GM12878 (cell line): ENCODE measurements around the gene KIF26A.

Experiments
- CREB1 ChIP-seq: IDR thresholded peaks from 2 replicates; pipeline ENCODE4 v1.6.1; 2012; ENCODE audit warnings: low read depth, mild to moderate bottlenecking, inconsistent platforms
- RFX5 ChIP-seq: IDR thresholded peaks from 2 replicates; pipeline ENCODE4 v1.6.1; 2011; ENCODE audit warnings: low read depth, low read length, improper control_type of control experiment
- ZZZ3 ChIP-seq: IDR thresholded peaks from 2 replicates; pipeline ENCODE4 v1.6.1; 2011; ENCODE audit warnings: low read depth; ENCODE audit not compliant: control insufficient read depth, insufficient read length
- TF ChIP-seq, protein P1 (sequence below), 3 experiments: IDR thresholded peaks in 2 of 3; conservative IDR thresholded peaks in 1 of 3; 2 replicates each; pipeline ENCODE4 v1.5.1; 2011; ENCODE audit warnings: low read depth in 3 of 3, low read length in 3 of 3, mild to moderate bottlenecking in 3 of 3, control low read depth in 2 of 3, moderate library complexity in 2 of 3, inconsistent platforms in 1 of 3, mixed read lengths in 1 of 3; ENCODE audit not compliant: control insufficient read depth in 2 of 3, insufficient read depth in 1 of 3; ENCODE audit errors: extremely low read depth in 1 of 3
- TF ChIP-seq, protein P2 (sequence below): fragments of 450-650 bp; IDR thresholded peaks from 2 replicates; pipeline ENCODE4 v1.6.1; 2016; ENCODE audit warnings: mild to moderate bottlenecking

DNA sequence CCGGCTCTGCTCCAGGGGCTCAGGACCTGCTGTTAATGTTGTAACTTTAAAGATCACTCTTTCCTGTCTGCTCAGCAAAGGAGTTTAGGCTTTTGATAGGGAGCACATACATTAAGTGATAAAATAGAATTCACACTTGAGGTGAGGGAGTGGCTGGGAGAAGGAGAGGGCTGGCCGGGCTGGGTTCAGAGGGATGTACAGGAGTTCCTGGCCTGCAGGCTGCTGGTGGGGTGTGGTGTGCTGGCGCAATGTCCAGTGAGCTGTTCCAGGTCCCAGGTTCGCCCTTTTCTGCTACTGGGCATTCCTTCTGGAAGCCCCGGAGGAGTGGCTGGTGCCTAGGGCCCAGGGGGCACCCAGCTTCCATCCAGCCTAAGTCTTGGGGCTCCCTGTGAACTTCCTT lies 17.8 kb downstream of the KIF26A start:
- TF ChIP-seq, protein P1, sequence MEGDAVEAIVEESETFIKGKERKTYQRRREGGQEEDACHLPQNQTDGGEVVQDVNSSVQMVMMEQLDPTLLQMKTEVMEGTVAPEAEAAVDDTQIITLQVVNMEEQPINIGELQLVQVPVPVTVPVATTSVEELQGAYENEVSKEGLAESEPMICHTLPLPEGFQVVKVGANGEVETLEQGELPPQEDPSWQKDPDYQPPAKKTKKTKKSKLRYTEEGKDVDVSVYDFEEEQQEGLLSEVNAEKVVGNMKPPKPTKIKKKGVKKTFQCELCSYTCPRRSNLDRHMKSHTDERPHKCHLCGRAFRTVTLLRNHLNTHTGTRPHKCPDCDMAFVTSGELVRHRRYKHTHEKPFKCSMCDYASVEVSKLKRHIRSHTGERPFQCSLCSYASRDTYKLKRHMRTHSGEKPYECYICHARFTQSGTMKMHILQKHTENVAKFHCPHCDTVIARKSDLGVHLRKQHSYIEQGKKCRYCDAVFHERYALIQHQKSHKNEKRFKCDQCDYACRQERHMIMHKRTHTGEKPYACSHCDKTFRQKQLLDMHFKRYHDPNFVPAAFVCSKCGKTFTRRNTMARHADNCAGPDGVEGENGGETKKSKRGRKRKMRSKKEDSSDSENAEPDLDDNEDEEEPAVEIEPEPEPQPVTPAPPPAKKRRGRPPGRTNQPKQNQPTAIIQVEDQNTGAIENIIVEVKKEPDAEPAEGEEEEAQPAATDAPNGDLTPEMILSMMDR (IDR thresholded peaks at IDR 0.05 in 2 of 3, conservative IDR thresholded peaks at IDR 0.05 in 1 of 3; ENCODE audit: control insufficient read depth in 2 of 3, extremely low read depth in 1 of 3, insufficient read depth in 1 of 3, low read depth in 3 of 3, low read length in 3 of 3), result no peak
- TF ChIP-seq, protein P2, sequence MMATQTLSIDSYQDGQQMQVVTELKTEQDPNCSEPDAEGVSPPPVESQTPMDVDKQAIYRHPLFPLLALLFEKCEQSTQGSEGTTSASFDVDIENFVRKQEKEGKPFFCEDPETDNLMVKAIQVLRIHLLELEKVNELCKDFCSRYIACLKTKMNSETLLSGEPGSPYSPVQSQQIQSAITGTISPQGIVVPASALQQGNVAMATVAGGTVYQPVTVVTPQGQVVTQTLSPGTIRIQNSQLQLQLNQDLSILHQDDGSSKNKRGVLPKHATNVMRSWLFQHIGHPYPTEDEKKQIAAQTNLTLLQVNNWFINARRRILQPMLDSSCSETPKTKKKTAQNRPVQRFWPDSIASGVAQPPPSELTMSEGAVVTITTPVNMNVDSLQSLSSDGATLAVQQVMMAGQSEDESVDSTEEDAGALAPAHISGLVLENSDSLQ, result no peak
- TF ChIP-seq ZZZ3 (no peak), CREB1 (no peak), RFX5 (no peak)
